Anterior cingulate cortex (tissue), 58 donors: ENCODE measurements around the gene INHBE.
"Not testable (repeated sequence)": the region's sequence is repeated elsewhere in the genome, so short reads cannot be mapped to it uniquely, and the experiment has no call there.

Experiments
- DNase-seq, 58 donors: peaks; one replicate each; lab custom pipeline; 2025; lab: John Stamatoyannopoulos, UW

INHBE gene

DNA sequence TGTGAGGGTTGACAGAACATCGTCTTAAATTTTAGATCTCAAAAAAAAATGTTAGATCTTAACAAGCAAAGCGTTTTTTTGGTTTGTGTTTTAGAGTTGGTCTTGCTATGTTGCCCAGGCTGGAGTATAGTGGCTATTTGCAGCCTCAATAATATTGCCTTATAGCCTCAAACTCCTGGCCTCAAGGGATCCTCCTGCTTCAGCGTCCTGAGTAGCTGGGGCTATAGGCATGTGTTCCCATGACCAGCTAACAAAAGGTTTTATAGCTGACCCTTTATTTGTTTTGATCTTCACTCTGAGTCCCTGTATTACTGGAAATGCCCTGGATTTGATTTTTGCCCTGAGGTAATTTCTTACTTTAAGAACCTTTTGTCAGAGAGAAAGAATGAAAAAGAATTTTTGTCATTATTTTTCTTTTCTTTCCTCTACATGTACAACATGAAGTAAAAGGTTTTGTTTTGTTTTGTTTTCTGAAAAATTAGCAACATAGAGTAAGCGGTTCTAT, 15.3 kb upstream of the INHBE start:
- DNase-seq: no peak

DNA sequence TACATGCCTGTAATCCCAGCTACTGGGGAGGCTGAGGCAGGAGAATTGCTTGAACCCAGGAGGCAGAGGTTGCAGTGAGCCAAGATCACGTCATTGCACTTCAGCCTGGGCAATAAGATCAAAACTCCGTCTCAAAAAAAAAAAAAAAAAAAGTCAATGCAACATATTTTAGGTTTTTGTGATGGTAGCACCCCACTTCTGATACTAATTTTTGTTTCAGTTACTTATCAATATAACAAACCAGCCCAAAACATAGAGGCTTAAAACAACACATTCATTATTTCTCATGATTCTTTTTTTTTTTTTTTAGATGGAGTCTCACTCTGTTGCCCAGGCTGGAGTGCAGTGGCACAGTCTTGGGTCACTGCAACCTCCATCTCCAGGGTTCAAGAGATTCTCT, 13.7 kb upstream of the INHBE start:
- not testable (repeated sequence) for DNase-seq

DNA sequence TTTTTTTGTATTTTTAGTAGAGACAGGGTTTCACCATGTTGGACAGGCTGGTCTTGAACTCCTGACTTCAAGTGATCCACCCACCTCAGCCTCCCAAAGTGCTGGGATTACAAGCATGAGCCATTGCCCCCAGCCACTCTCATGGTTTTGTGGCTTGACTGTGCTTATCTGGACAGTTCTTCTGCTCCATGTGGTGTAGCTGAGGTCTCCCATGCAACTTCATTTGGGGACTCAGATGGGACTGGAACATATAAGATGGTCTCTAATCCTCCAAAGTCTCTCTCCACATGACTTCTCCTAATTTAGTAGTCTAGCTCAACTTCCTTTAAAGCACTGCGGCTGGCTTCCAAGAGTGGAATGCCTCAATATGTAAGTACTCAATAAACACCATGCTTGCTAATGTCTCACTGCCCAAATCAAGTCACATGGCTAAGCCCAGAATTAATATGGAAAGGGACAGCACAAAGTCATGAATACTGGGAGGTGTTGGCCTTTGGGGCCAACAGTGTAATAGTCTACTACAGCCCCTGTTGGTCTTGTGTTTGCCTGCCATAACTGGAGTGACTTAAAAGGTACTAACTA, 13.2 kb upstream of the INHBE start:
- no peak for DNase-seq

DNA sequence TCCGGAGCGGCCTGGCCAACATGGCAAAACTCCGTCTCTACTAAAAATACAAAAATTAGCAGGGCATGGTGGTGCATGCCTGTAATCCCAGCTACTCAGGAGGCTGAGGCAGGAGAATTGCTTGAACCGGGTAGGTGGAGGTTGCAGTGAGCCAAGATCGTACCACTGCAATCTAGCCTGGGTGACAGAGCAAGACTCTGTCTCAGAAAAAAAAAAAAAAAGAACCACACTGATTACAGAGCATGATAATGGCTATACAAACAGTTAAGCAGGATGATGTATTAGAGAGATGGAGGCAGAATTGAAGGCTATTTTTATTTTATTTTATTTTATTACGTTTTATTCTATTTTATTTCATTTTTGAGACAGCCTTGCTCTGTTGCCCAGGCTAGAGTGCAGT, 10.8 kb upstream of the INHBE start:
- not testable (repeated sequence) for DNase-seq

DNA sequence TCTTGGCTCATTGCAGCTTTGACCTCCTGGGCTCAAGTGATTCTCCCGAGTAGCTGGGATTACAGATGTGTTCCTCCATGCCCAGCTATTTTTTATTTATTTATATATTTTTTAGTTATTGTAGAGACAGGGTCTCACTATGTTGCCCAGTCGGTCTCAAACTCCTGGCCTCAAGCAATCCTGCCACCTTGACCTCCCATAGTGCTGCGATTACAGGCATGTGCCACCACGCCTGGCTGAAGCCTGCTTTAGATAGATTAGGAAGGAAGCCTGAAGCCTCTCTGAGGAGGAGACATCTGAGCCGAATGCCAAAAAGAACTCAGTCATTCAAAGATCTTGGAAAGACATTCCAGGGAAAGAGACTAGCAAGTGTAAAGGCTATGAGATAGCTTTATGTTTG, 10.4 kb upstream of the INHBE start:
- no peak for DNase-seq

DNA sequence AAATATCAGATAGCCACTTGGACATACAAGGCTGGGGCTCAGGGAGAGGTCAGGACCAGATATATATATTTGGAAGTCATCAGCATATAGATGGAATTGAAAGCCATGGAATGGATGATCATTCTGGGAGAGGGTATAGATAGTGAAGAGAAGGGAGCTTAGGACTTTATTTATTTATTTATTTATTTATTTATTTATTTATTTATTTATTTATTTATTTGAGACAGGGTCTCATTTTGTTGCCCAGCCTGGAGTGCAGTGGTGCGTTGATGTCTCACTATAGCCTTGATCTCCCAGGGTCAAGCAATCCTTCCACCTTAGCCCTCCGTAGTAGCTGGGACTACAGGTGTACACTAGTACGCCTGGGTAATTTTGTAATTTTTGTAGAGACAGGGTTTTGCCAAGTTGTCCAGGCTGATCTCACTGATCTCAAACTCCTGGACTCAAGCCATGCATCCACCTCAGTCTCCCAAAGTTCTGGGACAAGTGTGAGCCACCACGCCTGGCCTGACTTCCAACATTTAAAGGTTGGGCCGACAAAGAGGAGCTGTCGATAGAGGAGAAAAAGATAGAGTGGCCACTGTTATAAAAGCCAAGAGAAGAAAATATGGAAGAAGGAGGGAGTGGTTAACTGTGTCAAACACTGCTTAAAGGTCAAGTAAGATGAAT, 8.7 kb upstream of the INHBE start:
- no peak for DNase-seq

DNA sequence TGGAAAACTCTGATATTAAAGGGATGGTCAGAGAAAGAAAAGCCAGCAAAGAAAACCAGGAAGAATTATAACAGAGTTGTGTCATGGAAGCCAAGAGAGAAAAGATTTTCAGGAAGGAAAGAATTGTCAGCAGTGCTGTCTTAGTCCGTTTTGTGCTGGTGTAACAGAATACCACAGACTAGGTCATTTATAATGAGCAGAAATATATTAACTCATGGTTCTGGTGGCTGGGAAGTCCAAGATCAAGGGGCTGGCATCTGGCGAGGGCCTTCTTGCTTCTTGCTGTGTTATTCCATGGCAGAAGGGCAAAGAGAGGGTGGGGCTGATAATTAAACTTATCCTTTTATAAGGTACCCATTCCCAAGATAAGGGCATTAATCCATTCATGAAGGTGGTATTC, 6.4 kb upstream of the INHBE start:
- no peak for DNase-seq

DNA sequence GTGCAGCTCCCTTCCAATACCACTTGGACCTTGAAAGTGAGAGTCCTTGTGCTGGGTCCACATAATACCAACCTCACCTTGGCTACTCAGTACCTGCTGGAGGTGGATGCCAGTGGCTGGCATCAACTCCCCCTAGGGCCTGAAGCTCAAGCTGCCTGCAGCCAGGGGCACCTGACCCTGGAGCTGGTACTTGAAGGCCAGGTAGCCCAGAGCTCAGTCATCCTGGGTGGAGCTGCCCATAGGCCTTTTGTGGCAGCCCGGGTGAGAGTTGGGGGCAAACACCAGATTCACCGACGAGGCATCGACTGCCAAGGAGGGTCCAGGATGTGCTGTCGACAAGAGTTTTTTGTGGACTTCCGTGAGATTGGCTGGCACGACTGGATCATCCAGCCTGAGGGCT, 5.7 kb upstream of the INHBE start:
- no peak for DNase-seq

DNA sequence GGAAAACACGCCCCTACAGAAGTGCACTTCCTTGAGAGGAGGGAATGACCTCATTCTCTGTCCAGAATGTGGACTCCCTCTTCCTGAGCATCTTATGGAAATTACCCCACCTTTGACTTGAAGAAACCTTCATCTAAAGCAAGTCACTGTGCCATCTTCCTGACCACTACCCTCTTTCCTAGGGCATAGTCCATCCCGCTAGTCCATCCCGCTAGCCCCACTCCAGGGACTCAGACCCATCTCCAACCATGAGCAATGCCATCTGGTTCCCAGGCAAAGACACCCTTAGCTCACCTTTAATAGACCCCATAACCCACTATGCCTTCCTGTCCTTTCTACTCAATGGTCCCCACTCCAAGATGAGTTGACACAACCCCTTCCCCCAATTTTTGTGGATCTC, 5.0 kb upstream of the INHBE start:
- no peak for DNase-seq

DNA sequence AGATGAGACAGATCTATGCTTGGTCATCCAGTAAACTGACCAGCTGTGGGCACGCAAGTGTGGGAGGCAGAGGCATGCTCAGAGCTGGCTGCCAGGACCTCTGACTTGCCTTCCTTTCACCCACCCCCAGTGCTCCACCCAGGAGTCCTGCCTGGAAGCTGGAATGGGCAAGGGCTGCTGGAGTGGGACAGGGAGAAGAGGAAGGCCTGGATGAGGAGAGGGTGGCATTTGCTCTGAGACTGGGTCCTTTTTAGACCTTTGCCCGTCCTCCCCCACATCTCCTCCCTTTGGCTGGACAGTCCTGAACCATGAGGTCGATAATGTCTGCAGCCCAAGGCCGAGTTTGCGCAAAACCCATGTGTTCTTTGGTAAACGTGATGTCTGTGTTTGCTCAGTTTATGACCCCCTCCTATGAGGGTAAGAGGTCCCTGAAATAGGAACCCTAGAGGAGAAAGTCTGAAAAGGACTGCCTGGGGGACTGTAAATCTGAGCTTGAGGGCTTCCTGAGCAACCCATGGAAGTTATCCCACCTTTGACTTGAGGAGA, 3.8 kb upstream of the INHBE start:
- DNase-seq: no peak

DNA sequence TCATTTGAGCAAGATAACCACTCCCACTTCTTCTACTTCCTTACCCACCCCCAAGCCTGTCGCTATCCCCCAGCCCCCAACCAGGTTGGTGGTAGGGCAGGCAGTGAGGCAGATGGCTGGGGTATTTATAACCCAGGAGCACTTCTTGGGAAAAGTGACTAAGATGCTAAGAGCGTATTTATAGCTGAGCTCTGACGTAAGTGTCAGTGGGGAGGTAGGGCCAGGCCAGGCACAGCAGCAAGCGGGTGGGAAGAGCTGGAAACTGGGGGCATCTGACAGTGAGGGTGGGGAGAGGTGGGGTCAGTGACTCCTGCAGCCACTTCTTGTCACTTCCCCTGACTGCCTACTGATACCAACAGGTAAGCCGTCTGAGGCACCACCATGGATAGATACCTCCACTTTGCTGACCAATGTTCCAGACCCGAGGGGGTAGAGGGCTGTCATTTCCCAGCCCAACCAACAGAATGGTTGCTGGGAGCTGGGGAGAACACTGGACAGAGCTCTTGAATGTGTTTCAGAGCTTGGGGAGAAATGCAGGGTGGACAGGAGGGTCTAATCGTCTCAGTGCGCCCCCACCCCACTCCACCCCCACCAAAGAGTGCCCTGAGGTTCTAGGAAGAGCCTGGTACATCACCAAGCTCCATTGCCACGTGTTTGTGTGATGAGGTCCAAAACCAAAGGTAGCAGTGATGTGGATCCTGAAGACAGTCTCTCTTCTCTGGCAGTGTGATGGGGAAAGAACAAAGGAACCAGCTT, 2.7 kb upstream of the INHBE start:
- peak in 32 of 58 donors; percentile 9 to 70 (median 35) for DNase-seq

DNA sequence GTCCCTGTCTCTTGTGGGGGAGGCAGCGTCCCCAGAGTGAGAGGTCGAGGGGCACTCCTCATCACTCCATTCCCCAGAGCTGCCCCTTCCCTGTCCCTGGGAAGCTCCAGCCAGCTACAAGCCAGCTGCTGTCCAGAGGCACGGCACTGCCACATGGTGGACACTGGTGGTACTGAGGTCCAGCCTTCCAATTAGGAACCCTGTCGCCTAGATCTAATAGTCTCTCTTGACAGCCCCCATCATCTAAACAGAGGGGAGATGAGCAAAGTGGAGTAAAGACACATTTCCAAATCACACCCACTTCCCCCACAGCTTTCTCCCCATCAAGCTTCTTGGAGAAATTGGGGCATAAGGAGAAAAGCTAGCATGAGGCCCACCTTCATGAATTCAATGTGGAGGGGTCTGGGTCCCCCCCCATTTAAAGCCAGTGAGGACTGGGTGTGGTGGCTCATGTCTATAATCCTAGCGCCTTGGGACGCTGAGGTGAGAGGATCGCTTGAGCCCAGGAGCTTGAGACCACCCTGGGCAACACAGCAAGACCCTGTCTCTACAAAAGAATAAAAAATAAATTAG, 2.1 kb upstream of the INHBE start:
- peak in 55 of 58 donors; percentile 15 to 85 (median 60) for DNase-seq

DNA sequence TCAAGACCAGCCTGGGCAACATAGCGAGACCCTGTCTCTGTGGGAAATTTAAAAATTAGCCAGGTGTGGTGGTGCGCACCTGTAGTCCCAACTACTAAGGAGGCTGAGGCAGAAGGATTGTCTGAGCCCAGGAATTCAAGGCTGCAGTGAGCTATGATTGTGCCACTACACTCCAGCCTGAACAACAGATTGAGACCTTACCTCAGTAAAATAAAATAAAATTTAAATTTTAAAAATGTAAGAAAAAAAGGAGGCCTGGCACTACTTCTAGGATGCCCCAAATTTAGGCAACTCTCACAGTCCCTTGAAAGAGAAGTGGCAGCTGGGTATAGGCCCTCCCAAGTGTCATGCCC, 918 bp upstream of the INHBE start:
- DNase-seq: no peak

DNA sequence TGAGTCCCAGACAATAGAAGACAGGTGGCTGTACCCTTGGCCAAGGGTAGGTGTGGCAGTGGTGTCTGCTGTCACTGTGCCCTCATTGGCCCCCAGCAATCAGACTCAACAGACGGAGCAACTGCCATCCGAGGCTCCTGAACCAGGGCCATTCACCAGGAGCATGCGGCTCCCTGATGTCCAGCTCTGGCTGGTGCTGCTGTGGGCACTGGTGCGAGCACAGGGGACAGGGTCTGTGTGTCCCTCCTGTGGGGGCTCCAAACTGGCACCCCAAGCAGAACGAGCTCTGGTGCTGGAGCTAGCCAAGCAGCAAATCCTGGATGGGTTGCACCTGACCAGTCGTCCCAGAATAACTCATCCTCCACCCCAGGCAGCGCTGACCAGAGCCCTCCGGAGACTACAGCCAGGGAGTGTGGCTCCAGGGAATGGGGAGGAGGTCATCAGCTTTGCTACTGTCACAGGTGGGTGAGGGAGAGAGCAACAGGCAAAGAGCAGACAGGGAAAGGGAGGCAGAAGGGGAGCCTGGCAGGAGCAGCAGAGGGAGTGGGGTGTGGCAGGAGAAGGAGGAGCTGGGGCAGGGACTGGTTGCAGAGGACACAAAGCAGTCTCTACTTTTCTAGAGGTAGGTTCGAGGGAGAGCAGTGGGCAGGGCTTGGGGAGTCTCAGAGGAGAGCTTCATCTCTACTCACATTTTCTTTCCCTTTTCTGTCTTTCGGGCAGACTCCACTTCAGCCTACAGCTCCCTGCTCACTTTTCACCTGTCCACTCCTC, 452 bp downstream of the INHBE start:
- no peak for DNase-seq

DNA sequence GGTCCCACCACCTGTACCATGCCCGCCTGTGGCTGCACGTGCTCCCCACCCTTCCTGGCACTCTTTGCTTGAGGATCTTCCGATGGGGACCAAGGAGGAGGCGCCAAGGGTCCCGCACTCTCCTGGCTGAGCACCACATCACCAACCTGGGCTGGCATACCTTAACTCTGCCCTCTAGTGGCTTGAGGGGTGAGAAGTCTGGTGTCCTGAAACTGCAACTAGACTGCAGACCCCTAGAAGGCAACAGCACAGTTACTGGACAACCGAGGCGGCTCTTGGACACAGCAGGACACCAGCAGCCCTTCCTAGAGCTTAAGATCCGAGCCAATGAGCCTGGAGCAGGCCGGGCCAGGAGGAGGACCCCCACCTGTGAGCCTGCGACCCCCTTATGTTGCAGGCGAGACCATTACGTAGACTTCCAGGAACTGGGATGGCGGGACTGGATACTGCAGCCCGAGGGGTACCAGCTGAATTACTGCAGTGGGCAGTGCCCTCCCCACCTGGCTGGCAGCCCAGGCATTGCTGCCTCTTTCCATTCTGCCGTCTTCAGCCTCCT, 1.1 kb downstream of the INHBE start:
- DNase-seq: peak in 8 of 58 donors; percentile 6 to 34 (median 16)

DNA sequence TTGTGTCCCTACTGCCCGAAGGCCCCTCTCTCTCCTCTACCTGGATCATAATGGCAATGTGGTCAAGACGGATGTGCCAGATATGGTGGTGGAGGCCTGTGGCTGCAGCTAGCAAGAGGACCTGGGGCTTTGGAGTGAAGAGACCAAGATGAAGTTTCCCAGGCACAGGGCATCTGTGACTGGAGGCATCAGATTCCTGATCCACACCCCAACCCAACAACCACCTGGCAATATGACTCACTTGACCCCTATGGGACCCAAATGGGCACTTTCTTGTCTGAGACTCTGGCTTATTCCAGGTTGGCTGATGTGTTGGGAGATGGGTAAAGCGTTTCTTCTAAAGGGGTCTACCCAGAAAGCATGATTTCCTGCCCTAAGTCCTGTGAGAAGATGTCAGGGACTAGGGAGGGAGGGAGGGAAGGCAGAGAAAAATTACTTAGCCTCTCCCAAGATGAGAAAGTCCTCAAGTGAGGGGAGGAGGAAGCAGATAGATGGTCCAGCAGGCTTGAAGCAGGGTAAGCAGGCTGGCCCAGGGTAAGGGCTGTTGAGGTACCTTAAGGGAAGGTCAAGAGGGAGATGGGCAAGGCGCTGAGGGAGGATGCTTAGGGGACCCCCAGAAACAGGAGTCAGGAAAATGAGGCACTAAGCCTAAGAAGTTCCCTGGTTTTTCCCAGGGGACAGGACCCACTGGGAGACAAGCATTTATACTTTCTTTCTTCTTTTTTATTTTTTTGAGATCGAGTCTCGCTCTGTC, 1.8 kb downstream of the INHBE start:
- DNase-seq: no peak

DNA sequence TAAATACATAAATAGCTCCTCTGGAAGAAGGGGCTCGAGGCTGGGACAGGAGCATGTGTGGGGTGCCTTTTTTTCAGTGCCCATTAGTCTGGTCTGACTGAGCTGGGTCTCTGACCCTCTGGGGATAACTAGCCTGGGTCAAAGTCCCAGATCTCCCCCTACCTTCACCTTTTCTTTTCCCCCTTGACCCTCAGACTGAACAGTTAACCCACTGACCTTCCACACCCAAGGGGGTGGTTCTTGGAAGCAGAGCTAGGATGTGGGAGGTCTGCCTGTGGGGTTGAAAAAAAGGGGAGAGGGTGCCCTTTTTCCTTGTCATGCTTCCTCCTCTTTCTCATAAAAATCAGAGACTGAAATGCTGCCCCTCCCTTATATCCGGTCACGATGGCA, 3.6 kb downstream of the INHBE start:
- no peak for DNase-seq

DNA sequence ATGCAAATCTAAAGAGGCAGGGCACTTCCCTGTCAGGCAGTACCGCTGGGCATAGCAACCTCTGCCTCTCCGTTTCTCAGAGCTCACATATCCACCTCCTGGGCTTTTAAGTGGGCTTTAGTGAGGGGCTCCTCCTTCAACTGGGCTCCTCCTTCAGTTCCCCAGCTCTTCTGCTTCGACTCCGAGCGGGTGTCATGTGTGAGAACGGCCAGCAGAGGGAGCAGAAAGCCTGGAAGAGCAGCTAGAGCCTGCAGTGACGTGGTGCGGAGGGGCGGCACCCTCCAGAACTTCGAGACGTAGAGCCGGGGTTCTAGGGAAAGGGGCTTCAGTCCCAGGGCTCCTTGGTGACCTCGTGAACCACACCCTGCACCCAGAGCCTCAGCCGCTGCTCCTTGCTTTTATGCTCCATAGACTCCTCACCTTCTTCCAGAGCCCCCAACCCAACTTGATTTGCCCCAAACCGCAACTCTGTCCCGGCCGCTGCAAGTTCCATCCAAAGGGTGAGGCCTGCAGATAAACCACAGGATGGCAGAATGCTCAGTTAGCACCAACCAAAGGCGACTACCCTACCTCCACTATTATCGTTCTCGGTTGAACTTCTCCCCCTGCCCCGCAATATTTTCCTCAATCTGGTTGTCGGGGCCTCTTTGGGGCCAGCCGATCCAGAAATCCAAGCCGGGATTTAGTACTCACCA, 4.1 kb downstream of the INHBE start:
- peak; percentile 12 to 94 (median 84) for DNase-seq
